Muscle of back (tissue), 11 donors: ENCODE data around the gene STIL. TPM values are rescaled to one million over a fixed set of nuclear protein-coding genes. Genes with fewer than 3 reads are reported as not detected.

Source experiments
- DNase-seq, 3 donors: peaks; one replicate each; pipeline versions ENCODE4 v3.0.0 to v3.0.0-alpha.2; 2013
- polyA plus RNA-seq, 10 donors: library from polyadenylated mRNA; unstranded; fragments of 120-200 nt; gene quantifications; one replicate each; pipeline ENCODE4 v1.2.1, GENCODE V29; 2013; ENCODE audit not compliant: insufficient read length in 10 of 10

Gene STIL
- polyA plus RNA-seq, 10 donors = 3.1 to 6.3 (median 4.1) TPM

- DNase-seq = no peak
Measured at GRCh38 chr1:47235806-47236205, 78.1 kb downstream of the STIL start.

DNA sequence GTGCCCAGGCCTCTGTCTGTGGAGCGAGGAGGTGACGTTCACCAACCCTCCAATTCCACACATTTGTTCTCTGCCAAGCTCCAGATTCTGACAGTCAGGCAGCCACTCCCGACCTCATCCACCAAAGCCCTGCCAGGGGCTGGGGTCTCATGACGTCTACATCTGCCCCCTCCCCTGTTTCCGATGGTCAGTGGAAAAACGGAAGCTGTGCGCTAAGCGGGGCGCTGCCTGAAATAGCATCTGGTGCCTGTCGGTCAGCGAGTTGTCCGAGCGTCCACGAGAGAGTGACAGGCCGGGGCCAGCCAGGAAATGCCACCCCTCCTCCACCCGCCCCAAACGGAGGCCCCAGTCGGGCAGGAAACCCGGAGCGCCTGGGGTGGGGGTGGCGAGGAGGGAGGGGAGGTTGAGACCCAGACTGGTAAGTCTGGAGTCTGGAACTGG lies 78.7 kb downstream of the STIL start:
- DNase-seq = peak in 1 of 3 donors; percentile 50

DNA sequence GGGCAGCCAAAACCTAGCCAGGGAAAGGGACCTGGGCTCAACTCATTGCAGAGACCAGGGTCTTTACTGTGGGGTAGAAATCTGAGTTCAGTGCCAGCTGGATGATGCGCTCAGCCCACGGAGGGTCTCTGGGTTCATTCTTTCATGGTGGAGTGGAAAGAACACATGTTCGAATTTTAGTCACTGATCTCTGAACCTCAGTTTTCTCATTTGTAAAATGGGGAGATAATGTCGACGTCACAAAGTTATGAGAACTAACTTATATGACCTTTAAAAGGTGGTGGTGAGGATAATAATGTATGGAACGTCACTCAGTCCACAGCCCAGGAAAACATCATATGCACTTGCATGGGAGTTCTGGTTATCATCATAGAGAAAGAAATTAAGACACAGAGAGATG lies 80.8 kb downstream of the STIL start:
- DNase-seq = no peak

DNA sequence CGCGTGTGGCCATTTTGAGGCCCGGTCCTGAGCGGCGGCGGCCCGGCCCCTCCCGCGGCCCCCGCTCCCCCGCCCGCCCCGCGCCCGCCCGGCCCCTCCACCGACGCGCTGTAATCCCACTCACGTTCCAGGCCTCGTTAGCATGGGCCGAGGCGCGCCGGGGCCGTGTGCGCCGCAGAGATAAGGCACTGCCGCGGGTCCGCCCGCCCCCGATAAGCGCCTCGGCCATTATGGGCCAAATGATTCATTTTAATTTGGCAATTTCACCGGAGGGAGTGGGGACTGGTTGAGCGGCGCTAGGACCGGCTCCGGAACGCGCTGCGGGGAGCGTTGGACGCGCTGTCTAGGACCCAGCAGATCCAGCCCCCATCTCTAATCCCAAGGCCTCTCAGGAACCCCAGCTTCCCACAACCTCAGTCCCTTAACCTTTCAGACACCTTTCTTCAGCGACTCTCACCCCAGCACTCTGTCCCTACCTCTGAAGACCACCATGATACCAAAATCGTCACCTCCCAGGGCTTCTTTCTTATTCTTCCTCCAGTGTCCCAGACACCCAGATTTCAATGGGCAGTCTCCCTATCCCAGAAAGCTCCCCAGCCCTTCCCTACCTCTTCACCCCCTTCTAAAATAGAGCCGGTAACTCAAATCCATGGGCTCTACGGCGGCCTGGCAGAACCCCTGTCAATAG lies 81.6 kb downstream of the STIL start, which contains the start of gene TAL1:
TSS of gene TAL1 (minus strand) at position 39 of the 688 bp plus-strand sequence. CDS start 6,337 bp downstream, outside the sequence.
- peak in 1 of 3 donors; percentile 62 for DNase-seq

DNA sequence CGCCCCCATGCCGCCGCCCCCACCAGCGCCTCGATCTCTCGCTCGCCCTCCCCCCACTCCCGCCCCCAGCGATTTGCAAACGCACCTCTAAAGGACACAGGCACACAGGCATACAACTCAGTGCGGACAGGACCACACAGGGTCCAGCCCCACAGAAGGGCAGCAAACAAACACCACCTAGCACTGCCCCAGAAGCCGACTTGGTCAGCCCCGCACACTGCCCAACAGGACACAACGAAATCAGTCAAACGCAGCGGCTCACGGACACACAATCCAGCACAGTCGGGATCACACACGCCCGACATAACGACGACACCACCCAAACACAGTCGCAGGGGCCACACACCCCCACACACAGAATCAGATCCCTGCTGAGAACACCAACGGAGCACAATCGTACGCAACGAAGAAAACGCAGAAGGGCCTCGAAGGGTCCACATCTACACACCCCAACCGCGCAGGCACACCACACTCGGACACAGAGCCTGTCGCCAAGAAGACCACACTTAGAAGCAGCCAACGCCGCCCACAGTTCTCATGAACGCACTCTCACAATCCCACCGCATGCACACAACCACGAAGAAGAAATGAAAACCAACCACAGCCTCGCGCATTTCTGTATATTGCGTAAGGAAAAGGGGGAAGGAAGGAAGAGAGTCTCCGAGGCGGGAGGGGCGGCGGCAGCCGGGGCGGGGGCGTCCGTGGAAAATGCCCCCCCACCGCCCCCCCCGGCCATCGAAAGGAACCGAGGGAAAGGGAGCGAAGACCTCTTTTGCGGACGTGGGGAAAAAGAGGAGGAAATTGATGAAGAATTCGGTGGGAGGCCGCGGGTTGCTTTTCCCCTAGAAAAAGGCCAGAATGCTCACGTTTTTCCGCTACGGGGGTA lies 82.4 kb downstream of the STIL start:
- peak; percentile 30 to 90 (median 56) for DNase-seq

DNA sequence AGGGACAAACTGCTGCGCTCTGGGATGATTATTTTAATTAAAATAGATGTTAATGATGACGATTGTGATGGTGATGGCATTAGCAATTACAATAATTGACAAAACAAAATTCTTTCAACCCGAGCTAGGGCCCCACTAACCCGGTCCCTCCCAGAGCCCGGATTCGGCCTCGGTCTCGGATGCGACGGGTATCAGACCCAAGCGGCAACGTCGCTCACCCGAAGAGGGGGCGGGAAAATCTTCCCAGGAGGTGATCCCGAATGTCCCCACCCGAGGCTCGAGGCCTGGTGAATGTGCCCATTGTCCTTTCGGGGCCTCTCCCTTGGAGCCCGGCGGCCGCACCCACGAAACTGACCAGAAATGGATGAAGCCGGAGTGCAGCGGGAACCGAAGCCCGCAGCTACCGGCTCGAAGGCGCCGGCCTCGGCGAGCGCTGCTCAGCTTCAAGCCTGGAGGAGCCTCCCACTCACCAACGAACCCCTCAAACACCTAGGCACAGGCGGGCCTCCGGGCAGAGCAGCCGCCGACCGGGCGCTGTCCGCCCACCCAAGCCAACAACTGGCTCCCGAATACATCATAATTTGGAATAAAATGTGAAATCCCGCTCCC lies 83.2 kb downstream of the STIL start:
- DNase-seq = peak in 1 of 3 donors; percentile 77

GRCh38 chr1:47229886-47230691 lies 83.9 kb downstream of the STIL start:
- peak in 1 of 3 donors; percentile 73 for DNase-seq

DNA sequence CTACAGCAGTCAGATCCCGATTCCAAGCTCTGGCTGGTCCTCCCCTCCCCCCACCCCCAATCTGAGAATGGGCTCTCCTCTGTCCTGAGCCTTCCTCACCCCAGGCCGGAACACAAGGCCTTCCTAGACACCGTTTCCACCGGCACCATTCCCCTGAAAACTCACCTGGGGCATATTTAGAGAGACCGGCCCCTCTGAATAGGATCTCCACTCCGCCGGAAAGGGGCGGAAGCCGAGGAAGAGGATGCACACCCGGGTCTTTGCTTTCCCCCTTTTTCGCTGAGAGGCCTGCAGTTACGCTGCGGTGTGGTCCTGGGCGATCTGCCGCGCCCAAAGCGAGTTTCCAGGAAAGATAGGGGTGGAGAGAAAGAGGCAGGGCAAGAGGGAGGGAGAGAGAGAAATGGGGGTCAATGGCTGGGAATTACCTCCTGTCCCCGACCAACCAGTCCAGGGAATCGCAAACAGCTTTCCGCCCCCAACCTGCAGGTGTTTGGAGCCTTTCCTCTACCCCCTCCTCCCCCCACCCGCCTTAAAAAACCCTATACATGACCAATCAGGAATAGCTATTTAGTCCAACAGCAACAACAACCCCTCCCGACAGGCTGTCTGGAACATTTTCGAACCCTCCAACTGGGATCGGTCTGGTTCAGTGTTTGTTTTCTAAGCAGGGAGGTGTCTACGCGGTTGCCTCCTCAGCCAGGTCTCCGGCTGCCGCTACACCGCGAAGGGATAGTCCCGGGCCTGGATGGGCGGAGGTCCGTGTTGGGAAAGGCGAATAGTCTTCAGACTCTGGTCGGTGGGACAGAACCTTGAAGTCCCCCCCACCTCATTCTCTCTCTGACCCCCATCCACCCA lies 84.7 kb downstream of the STIL start:
- DNase-seq = peak in 1 of 3 donors; percentile 54

GRCh38 chr1:47228644-47229030 lies 85.3 kb downstream of the STIL start:
- no peak for DNase-seq

DNA sequence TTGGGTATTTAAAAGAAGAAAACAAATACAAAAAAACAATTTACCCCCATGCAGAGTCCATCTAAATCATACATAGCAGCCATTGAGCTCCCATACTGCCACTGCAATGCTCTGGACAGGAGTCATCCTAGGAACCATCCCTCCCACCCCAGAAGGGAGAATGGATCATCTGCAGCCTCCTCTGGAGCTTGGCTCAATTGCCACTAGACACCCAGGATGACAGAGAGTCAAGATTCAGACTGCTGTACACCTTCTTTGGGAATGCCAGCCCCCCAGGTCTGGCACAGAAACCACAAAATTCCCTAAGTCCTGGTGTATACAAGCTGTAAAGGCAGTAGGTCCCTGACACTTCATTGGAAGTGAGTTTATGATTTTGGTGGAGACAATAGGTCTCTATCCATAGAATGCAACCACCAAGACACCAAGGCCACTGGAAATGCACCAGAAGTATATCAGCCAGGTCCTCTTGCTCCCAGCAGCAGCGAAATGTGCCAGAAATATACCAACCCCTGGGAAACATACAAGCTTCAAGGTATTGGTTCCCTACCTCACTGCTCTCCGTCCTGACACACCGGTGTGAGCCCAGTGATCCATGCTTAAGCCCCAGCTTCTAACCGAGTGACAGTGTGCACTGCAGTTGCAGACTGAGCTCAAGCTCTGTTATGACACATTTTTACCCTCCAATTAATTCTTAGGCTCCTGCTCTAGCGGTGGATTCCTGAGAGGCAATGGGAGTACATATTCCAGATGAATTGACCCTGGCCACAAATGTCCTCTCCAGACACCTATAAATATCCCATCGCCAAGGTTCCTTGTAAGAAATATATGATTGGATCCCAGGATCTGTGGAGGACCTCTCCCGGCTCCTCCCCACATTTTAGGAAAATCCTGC lies 86.4 kb downstream of the STIL start:
- no peak for DNase-seq

- no peak for DNase-seq
Measured at GRCh38 chr1:47226839-47227215, 87.1 kb downstream of the STIL start.

DNA sequence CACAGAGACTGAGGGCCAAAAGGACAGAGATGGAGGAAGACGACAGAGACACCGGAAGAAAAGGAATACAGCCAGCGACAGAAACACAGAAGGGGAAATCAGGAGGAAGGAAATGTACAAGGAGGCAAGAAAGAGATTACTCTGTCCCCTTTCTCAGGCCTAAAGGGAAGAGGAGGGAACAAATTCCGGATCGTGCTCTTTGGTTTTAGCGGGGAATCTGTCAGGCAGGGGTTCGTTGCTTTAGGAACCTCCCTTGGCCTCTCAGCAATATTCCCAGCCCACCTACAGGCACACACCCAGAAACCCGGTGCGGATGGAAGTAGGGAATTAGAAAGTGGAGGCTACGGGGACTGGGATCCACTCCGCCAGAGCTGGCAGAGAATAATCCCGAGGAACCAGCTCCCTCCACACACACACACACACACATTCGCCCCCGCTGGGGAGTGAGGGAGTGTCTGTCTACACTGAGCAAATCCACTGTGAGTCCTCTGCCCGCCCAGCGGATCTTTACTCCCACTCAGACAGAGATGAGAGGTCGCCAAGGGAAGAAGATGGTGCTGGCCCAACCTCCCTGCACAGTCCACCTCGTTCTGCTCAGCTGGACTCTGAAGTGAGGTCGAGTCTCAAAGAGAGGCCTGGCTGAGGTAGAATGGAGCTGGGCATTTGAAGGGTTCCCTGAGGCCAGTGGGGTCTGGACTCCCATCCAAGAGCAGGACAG lies 87.7 kb downstream of the STIL start:
- DNase-seq = no peak

- peak in 1 of 3 donors; percentile 33 for DNase-seq
Measured at GRCh38 chr1:47225430-47226100, 88.4 kb downstream of the STIL start.

GRCh38 chr1:47224676-47225399 lies 89.1 kb downstream of the STIL start:
- no peak for DNase-seq

- DNase-seq = no peak
Measured at GRCh38 chr1:47223921-47224675, 89.8 kb downstream of the STIL start.

GRCh38 chr1:47223174-47223920 lies 90.6 kb downstream of the STIL start:
- no peak for DNase-seq
